ENCODE data around the gene CUL5. TPM values are rescaled to one million over a fixed set of nuclear protein-coding genes. Genes with fewer than 3 reads are reported as not detected.

The CUL5 gene
- total RNA-seq, 1 experiment from 2014 or later: 37.7 TPM

- Histone ChIP-seq H3K23ac (ENCODE audit: insufficient read length, low read depth, low read length) (no peak overlapping the region), H2BK20ac (ENCODE audit: low read depth, low read length, poor library complexity, severe bottlenecking) (no peak overlapping the region), H3K27me3 (ENCODE audit: insufficient read depth, low read length) (no peaks in the 10 kb centered on the region), H3K4me1 (ENCODE audit: insufficient read depth, low read length) (no peaks in the 10 kb centered on the region; the same call in 1 of the 2 replicates), H3K4me2 (ENCODE audit: insufficient read depth, insufficient read length, low read length) (no peak overlapping the region), H3K9ac (ENCODE audit: extremely low read depth, insufficient read length, low read length) (no peak overlapping the region), H2AFZ (ENCODE audit: low read length) (no peak overlapping the region), H3K4ac (ENCODE audit: low read depth, low read length) (no peak overlapping the region), H2BK120ac (ENCODE audit: low read depth, low read length, poor library complexity, severe bottlenecking) (no peak overlapping the region), H2BK15ac (ENCODE audit: low read depth, low read length) (no peak overlapping the region), H2AK5ac (ENCODE audit: insufficient read length, low read length) (no peak overlapping the region), H3K14ac (ENCODE audit: insufficient read depth, low read length) (no peak overlapping the region), H3K79me2 (ENCODE audit: insufficient read depth, low read length) (no peaks in the 10 kb centered on the region; the same call in 1 of the 2 replicates), H3K9me3 (ENCODE audit: control insufficient read depth, low read depth, low read length) (no peaks in the 10 kb centered on the region), H3K23me2 (ENCODE audit: insufficient read length, low read depth, low read length, poor library complexity, severe bottlenecking) (no peaks in the 10 kb centered on the region), H4K5ac (ENCODE audit: insufficient read length, low read depth, low read length) (no peak overlapping the region), H2BK12ac (ENCODE audit: insufficient read length, low read depth, low read length) (no peak overlapping the region), H3T11ph (ENCODE audit: low read length) (no peak overlapping the region), H2BK5ac (ENCODE audit: insufficient read length, low read length) (no peak overlapping the region), H3K56ac (ENCODE audit: insufficient read length, low read depth, low read length) (no peak overlapping the region), H4K20me1 (ENCODE audit: control insufficient read depth, insufficient read depth, insufficient read length) (no peaks in the 10 kb centered on the region), H3K79me1 (ENCODE audit: insufficient read depth, low read depth, low read length, poor library complexity, severe bottlenecking) (peaks cover 4% of the 10 kb centered on the region), H4K91ac (ENCODE audit: insufficient read length, low read depth, low read length) (no peak overlapping the region), H4K8ac (replicated peaks; ENCODE audit: insufficient read length, low read depth, low read length) (no peak overlapping the region), H3K18ac (ENCODE audit: insufficient read length, low read depth, low read length) (no peak overlapping the region), H3K27ac (ENCODE audit: insufficient read length, low read depth, low read length) (no peak overlapping the region)
- Mint-ChIP-seq H3K27me3 (ENCODE audit: low read depth) (no peaks in the 10 kb centered on the region), H3K9me3 (no peaks in the 10 kb centered on the region), H3K36me3 (ENCODE audit: insufficient read depth in 1 of 3, low read depth in 3 of 3) (peaks cover 12 to 48% (median 44%) of the 10 kb centered on the region in 3 experiments; a peak in 6 of 7 replicates), H3K27ac (no peak overlapping the region), H3K4me3 (no peak overlapping the region), H3K4me1 (peaks cover 0 to 27% of the 10 kb centered on the region in 2 experiments)
- TF ChIP-seq CTCF (conservative IDR thresholded peaks at IDR 0.05): no peak
- no peak for DNase-seq
- WGBS (ENCODE audit: extremely low coverage, insufficient read length, low lambda C conversion rate): no CpG with 5 or more reads among the region's 4 CpGs
Observed at GRCh38 chr11:108035690-108036089, 27.0 kb downstream of the CUL5 start.
